OCI-LY1 (cell line): Measurements from ENCODE around the gene CDH26.

Experiments used
- H2AFZ ChIP-seq: fragments of 200-600 bp; sonication (generic), shearing (Covaris generic); 2 replicates; pipeline ENCODE4 v1.6.0; 2014; ENCODE audit warnings: antibody characterized with exemption, mild to moderate bottlenecking, low read length
- H3F3A ChIP-seq: fragments of 200-600 bp; sonication (generic), shearing (Covaris generic); 2 replicates; pipeline ENCODE4 v1.6.0; 2014; ENCODE audit warnings: mild to moderate bottlenecking, antibody characterized with exemption, low read length, moderate library complexity; ENCODE audit not compliant: insufficient read depth
- H3K27ac ChIP-seq: fragments of 200-600 bp; sonication (generic); 2 replicates; pipeline ENCODE4 v1.5.1; 2014; ENCODE audit warnings: low read length, mixed run types, mild to moderate bottlenecking, low read depth; ENCODE audit not compliant: poor library complexity, severe bottlenecking
- H3K27me3 ChIP-seq: fragments of 200-600 bp; sonication (generic); 2 replicates; pipeline ENCODE4 v1.6.0; 2014; ENCODE audit warnings: antibody characterized with exemption, mild to moderate bottlenecking, low read length, moderate library complexity; ENCODE audit not compliant: insufficient read depth
- H3K36me3 ChIP-seq: fragments of 200-600 bp; sonication (generic); 2 replicates; pipeline ENCODE4 v1.6.1; 2014; ENCODE audit warnings: mild to moderate bottlenecking, antibody characterized with exemption, low read length, moderate library complexity, mixed read lengths; ENCODE audit not compliant: insufficient read depth
- H3K4me1 ChIP-seq: fragments of 200-600 bp; sonication (generic); 2 replicates; pipeline ENCODE4 v1.5.1; 2014; ENCODE audit warnings: mild to moderate bottlenecking, low read length, moderate library complexity; ENCODE audit not compliant: insufficient read depth, severe bottlenecking
- H3K4me2 ChIP-seq: fragments of 200-600 bp; sonication (generic), shearing (Covaris generic); 2 replicates; pipeline ENCODE4 v1.6.1; 2014; ENCODE audit warnings: low read length
- H3K4me3 ChIP-seq: fragments of 200-600 bp; sonication (generic); 2 replicates; pipeline ENCODE4 v1.5.1; 2014; ENCODE audit warnings: low read length, low read depth, mild to moderate bottlenecking, mixed read lengths; ENCODE audit not compliant: poor library complexity, severe bottlenecking
- H3K79me2 ChIP-seq: fragments of 200-600 bp; shearing (Covaris generic); 2 replicates; pipeline ENCODE4 v1.6.1; 2016; ENCODE audit warnings: mixed run types, low read length, mixed read lengths; ENCODE audit not compliant: insufficient read depth
- H3K9ac ChIP-seq: fragments of 200-600 bp; sonication (generic), shearing (Covaris generic); 2 replicates; pipeline ENCODE4 v1.6.1; 2014; ENCODE audit warnings: mild to moderate bottlenecking, low read length, mixed read lengths
- H3K9me2 ChIP-seq: fragments of 200-600 bp; sonication (generic), shearing (Covaris generic); 2 replicates; pipeline ENCODE4 v1.6.1; 2014; ENCODE audit warnings: low read depth, mild to moderate bottlenecking, low read length, mixed read lengths
- H3K9me3 ChIP-seq: fragments of 200-600 bp; shearing (Covaris generic); 2 replicates; pipeline ENCODE4 v1.6.1; 2014; ENCODE audit warnings: low read length, mixed read lengths
- H4K20me1 ChIP-seq: fragments of 200-600 bp; sonication (generic), shearing (Covaris generic); 2 replicates; pipeline ENCODE4 v1.6.0; 2016; ENCODE audit warnings: mild to moderate bottlenecking, low read length; ENCODE audit not compliant: insufficient read depth
- CTCF ChIP-seq: fragments of 200-600 bp; sonication (generic), shearing (Covaris generic); IDR thresholded peaks from 2 replicates; pipeline ENCODE4 v1.5.1; 2017; ENCODE audit warnings: mild to moderate bottlenecking, antibody characterized with exemption, low read length, moderate library complexity, mixed read lengths
- EZH2 ChIP-seq: fragments of 200-600 bp; sonication (generic), shearing (Covaris generic); IDR thresholded peaks from 2 replicates; pipeline ENCODE4 v1.8.0; 2017; ENCODE audit warnings: borderline replicate concordance, mixed run types, mild to moderate bottlenecking, antibody characterized with exemption, low read length, moderate library complexity, mixed read lengths

Gene CDH26

GRCh38 chr20:59985864-59986263, 27.6 kb downstream of the CDH26 start:
- no peaks in the 10 kb centered on the region for H3K9me3 ChIP-seq
- no peaks in the 10 kb centered on the region for H3K36me3 ChIP-seq
- no peak for TF ChIP-seq EZH2
- TF ChIP-seq CTCF = peak; percentile 46; the same call in 1 of the 2 replicates
- peaks cover 3% of the 10 kb centered on the region for H3K4me1 ChIP-seq
- no peak overlapping the region for H2AFZ ChIP-seq
- no peaks in the 10 kb centered on the region for H3K27me3 ChIP-seq
- H3K4me3 ChIP-seq = no peak overlapping the region
- H3K9ac ChIP-seq = no peak overlapping the region
- no peak overlapping the region for H3K4me2 ChIP-seq
- no peaks in the 10 kb centered on the region for H3K79me2 ChIP-seq
- H3K27ac ChIP-seq = no peak overlapping the region
- no peaks in the 10 kb centered on the region for H3F3A ChIP-seq
- no peaks in the 10 kb centered on the region for H3K9me2 ChIP-seq
- H4K20me1 ChIP-seq = no peaks in the 10 kb centered on the region

- Histone ChIP-seq H3K36me3 (no peaks in the 10 kb centered on the region), H4K20me1 (no peaks in the 10 kb centered on the region), H3K79me2 (no peaks in the 10 kb centered on the region), H3F3A (no peaks in the 10 kb centered on the region), H3K4me3 (no peak overlapping the region), H3K27me3 (no peaks in the 10 kb centered on the region), H3K9me3 (no peaks in the 10 kb centered on the region), H3K9me2 (no peaks in the 10 kb centered on the region), H3K4me1 (peaks cover 3% of the 10 kb centered on the region), H2AFZ (no peak overlapping the region), H3K9ac (no peak overlapping the region), H3K27ac (no peak overlapping the region), H3K4me2 (no peak overlapping the region)
- TF ChIP-seq CTCF (no peak), EZH2 (no peak)
Measured at GRCh38 chr20:59987135-59987534, 28.9 kb downstream of the CDH26 start.

- Histone ChIP-seq H2AFZ (no peak overlapping the region), H3K4me1 (peaks cover 3% of the 10 kb centered on the region), H3K4me3 (no peak overlapping the region), H3K9me2 (no peaks in the 10 kb centered on the region), H3K36me3 (no peaks in the 10 kb centered on the region), H3K79me2 (no peaks in the 10 kb centered on the region), H3K9me3 (no peaks in the 10 kb centered on the region), H3K27ac (no peak overlapping the region), H3F3A (no peaks in the 10 kb centered on the region), H3K4me2 (no peak overlapping the region), H3K9ac (no peak overlapping the region), H4K20me1 (no peaks in the 10 kb centered on the region), H3K27me3 (no peaks in the 10 kb centered on the region)
- no peak for TF ChIP-seq EZH2
- TF ChIP-seq CTCF = no peak
Measured at GRCh38 chr20:59988141-59988540, 29.9 kb downstream of the CDH26 start.
